ENCODE data around the gene CALU. TPM values are rescaled to one million over a fixed set of nuclear protein-coding genes. Genes with fewer than 3 reads are reported as not detected.

Gene CALU
- total and polyA plus RNA-seq, 10 of the 15 experiments (the other 5 are each of a cell fraction or from before 2014, with no cell fraction given), result 31.2 to 75.6 (median 42.1) TPM

DNA sequence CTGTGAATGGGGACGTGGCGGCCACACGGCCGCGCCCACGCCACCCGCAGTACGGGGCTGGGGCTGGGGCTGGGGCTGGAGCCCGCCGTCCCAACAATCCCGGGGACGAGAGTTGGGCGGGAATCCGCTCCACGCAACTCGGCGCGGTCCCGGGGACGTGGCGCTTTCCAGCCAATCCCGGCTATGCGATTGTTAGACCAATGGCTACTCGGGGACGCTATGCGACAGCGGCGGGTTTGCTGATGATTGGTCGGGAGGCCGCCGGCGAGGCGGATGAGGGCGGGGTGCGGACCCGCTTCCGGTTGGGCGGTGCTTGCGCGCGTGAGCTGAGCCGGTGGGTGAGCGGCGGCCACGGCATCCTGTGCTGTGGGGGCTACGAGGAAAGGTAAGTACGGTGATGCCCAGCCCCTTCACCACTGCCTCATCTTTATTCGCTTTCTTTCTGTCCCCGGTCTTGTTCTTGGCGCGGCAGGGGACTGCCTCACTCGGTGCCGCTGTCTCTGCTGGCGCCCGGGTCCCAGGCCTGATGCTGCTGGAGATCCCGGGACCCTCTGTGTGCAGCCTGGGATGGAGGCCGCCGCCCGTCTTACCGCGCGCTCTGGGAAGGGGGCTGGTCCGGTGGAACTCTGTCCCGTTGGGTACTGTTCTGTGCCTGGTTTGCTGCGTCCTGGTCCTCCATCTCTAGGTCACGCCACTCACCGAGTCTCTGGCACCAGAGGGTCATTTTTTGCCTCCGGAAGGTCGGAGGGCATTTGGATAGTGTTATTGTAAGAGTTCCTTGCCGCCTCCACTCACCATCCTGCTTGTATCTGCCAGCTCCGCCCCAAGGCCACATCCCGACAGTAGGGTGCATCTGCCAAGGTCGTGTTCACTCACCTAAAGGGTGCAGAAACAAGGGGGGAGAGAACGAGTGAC, at the start of gene CALU (continued):
- TF ChIP-seq ZNF687 (IDR thresholded peaks at IDR 0.05), result no peak
- 0 out of 2 replicates have a peak, but pooled peaks have one; percentile 25 for TF ChIP-seq TCF3 (IDR thresholded peaks at IDR 0.05; ENCODE audit: borderline replicate concordance, insufficient read depth, low read depth, low read length)
- TF ChIP-seq FOS (IDR thresholded peaks at IDR 0.05; ENCODE audit: borderline replicate concordance, extremely low read depth, insufficient read length), result peak; percentile 63
- TF ChIP-seq NRF1 (conservative IDR thresholded peaks at IDR 0.05; ENCODE audit: low read depth, low read length), result no peak; the same call in 1 of the 2 replicates
- TF ChIP-seq, protein P1, sequence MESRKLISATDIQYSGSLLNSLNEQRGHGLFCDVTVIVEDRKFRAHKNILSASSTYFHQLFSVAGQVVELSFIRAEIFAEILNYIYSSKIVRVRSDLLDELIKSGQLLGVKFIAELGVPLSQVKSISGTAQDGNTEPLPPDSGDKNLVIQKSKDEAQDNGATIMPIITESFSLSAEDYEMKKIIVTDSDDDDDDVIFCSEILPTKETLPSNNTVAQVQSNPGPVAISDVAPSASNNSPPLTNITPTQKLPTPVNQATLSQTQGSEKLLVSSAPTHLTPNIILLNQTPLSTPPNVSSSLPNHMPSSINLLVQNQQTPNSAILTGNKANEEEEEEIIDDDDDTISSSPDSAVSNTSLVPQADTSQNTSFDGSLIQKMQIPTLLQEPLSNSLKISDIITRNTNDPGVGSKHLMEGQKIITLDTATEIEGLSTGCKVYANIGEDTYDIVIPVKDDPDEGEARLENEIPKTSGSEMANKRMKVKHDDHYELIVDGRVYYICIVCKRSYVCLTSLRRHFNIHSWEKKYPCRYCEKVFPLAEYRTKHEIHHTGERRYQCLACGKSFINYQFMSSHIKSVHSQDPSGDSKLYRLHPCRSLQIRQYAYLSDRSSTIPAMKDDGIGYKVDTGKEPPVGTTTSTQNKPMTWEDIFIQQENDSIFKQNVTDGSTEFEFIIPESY (IDR thresholded peaks at IDR 0.05), result no peak
- TF ChIP-seq YBX1 (IDR thresholded peaks at IDR 0.05), result no peak
- TF ChIP-seq SRF (IDR thresholded peaks at IDR 0.05; ENCODE audit: low read depth in 2 of 2, low read length in 2 of 2), result no peak
- TF ChIP-seq, protein P2, sequence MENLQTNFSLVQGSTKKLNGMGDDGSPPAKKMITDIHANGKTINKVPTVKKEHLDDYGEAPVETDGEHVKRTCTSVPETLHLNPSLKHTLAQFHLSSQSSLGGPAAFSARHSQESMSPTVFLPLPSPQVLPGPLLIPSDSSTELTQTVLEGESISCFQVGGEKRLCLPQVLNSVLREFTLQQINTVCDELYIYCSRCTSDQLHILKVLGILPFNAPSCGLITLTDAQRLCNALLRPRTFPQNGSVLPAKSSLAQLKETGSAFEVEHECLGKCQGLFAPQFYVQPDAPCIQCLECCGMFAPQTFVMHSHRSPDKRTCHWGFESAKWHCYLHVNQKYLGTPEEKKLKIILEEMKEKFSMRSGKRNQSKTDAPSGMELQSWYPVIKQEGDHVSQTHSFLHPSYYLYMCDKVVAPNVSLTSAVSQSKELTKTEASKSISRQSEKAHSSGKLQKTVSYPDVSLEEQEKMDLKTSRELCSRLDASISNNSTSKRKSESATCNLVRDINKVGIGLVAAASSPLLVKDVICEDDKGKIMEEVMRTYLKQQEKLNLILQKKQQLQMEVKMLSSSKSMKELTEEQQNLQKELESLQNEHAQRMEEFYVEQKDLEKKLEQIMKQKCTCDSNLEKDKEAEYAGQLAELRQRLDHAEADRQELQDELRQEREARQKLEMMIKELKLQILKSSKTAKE (IDR thresholded peaks at IDR 0.05; ENCODE audit: low read depth, poor library complexity, severe bottlenecking), result no peak
- no peak for TF ChIP-seq RBBP5 (conservative IDR thresholded peaks at IDR 0.05)
- TF ChIP-seq CHD1 (IDR thresholded peaks at IDR 0.05; ENCODE audit: low read depth, low read length), result peak; percentile 51; the same call in 1 of the 2 replicates
- no peak for TF ChIP-seq RUNX3 (IDR thresholded peaks at IDR 0.05; ENCODE audit: low read length)
- TF ChIP-seq MYC (IDR thresholded peaks at IDR 0.05; ENCODE audit: insufficient read depth, insufficient read length, insufficient replicate concordance, low read length, severe bottlenecking), result no peak
- no peak for TF ChIP-seq BRCA1 (IDR thresholded peaks at IDR 0.05; ENCODE audit: low read depth, low read length)
- TF ChIP-seq, protein P3, sequence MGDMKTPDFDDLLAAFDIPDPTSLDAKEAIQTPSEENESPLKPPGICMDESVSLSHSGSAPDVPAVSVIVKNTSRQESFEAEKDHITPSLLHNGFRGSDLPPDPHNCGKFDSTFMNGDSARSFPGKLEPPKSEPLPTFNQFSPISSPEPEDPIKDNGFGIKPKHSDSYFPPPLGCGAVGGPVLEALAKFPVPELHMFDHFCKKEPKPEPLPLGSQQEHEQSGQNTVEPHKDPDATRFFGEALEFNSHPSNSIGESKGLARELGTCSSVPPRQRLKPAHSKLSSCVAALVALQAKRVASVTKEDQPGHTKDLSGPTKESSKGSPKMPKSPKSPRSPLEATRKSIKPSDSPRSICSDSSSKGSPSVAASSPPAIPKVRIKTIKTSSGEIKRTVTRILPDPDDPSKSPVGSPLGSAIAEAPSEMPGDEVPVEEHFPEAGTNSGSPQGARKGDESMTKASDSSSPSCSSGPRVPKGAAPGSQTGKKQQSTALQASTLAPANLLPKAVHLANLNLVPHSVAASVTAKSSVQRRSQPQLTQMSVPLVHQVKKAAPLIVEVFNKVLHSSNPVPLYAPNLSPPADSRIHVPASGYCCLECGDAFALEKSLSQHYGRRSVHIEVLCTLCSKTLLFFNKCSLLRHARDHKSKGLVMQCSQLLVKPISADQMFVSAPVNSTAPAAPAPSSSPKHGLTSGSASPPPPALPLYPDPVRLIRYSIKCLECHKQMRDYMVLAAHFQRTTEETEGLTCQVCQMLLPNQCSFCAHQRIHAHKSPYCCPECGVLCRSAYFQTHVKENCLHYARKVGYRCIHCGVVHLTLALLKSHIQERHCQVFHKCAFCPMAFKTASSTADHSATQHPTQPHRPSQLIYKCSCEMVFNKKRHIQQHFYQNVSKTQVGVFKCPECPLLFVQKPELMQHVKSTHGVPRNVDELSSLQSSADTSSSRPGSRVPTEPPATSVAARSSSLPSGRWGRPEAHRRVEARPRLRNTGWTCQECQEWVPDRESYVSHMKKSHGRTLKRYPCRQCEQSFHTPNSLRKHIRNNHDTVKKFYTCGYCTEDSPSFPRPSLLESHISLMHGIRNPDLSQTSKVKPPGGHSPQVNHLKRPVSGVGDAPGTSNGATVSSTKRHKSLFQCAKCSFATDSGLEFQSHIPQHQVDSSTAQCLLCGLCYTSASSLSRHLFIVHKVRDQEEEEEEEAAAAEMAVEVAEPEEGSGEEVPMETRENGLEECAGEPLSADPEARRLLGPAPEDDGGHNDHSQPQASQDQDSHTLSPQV (IDR thresholded peaks at IDR 0.05), result no peak
- TF ChIP-seq JUNB (IDR thresholded peaks at IDR 0.05), result no peak
- TF ChIP-seq ZNF622 (IDR thresholded peaks at IDR 0.05), result no peak
- TF ChIP-seq CREM (IDR thresholded peaks at IDR 0.05; ENCODE audit: low read depth), result peak; percentile 88
